HG02571 (cell line): ENCODE results near the gene ADRM1.

ENCODE experiments used
- ATAC-seq: cut with Tn5 transposase; IDR thresholded peaks from one replicate; pipeline ENCODE4 v1.9.1; 2021; ENCODE audit warnings: mild to moderate bottlenecking, moderate library complexity; ENCODE audit not compliant: unreplicated experiment

The ADRM1 gene

DNA sequence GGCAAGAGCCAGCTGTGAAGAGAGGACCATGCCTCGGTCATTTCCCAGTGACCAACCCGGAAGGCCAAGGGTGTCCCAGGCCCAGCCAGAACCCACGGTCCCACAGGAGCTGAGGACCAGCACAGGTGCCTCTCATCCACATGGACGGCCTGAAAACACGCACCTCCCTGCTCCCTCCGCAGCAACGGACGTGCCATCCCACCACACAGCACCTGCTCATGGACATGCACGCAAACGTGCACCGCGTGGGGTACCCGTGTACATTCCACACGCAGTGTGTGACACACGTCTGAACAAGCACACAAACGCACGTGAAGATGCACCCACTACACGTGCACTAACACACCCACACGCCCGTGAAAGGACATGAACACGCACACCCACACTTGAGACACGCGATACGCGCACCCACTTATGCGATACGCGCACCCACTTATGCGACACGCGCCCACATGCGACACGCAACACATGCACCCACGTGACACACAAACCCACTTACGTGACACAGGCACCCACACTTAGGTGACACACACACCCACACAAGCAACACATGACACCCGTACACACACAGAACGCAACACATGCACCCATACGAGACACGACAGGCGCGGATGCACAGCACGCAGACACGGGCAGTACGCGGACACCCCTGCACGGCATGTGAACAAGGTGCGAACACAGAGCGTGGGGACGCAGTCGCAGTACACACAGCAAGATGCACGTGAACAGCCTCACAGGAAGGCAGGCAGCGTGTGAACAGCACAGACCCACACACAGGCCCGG, 34.2 kb downstream of the ADRM1 start:
- ATAC-seq: no peak

DNA sequence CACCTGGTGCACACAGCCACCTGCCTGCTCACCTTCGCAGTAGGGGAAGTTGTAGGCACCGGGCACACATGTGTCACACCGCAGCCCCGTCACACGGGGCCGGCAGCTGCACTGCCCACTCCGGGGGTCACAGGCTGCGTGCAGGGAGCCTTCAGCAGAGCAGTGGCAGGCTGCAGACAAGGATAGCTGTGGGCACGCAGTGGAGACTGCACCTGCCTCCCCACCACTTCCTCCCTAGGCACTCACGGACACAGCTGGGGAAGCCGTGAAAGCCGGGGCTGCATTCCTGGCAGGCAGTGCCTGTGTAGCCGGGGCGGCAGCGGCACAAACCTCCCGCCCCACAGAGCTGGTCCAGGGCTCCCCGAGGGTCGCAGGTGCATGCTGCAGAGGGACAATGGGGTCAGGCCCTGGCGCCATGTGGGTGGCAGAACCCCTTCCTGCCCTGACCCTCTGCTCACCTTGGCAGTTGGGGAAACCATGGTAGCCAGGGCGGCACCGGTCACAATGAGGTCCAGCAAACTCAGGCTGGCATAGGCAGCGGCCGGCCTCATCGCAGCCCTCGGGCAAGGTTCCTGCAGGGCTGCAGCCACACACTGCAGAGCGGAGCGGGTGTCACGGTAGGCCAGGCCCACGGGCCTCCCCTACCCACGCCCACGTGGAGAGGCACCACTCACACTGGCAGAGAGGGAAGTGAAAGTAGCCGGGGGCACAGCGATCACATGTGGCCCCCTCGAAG, 34.9 kb downstream of the ADRM1 start:
- no peak for ATAC-seq

DNA sequence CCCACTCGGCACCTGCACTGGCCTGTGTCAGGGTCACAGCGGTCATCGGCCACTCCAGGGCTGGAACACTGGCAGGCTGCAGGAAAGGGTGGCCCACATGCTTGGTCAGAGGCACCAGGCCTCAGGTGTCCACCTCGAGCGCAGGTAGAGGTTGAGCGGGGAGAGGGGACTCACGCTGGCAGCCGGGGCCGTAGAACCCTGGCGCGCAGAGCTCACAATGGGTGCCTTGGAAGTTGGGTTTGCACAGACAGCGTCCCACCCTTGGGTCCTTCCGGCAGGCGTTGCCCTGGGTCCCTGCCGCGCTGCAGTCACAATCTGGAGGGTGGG, 35.5 kb downstream of the ADRM1 start:
- no peak for ATAC-seq

DNA sequence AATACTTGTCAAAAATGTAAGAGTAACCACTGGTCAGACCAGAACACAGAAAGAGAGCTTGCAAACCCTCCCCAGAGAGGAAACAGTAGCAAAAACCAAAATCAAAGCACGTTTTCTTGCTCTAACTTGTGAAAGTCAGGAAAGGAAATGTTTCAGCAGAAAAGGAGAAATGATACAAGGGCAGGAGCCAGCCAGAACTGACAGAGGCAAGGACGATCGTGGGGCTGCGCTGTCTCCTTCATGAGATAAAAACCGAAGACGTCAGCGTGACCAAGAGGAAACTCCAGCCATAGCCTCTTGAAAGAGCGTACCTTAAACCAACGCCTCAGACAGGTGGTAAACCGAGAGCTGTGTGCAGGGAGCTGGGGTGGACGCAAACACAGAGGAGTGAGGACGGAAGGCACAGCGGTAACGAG, 36.9 kb downstream of the ADRM1 start:
- no peak for ATAC-seq

DNA sequence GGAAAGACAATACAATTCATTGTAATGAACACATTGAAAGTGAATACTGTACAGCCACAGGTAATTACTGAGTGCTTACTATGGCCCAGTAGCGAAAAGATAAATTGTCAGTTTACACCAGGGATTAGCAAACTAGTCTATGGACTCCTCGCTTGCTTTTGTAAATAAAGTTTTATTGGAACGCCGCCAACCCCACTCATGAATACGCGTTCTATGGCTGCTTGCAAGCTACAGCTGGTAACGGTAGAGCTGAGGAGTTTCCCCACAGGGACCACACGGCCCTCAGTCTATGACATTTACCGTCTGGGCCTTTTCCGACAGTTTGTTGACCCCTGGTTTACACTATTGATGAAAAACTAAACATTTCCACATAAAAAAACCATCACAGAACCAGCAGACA, 40.1 kb downstream of the ADRM1 start:
- no peak for ATAC-seq

DNA sequence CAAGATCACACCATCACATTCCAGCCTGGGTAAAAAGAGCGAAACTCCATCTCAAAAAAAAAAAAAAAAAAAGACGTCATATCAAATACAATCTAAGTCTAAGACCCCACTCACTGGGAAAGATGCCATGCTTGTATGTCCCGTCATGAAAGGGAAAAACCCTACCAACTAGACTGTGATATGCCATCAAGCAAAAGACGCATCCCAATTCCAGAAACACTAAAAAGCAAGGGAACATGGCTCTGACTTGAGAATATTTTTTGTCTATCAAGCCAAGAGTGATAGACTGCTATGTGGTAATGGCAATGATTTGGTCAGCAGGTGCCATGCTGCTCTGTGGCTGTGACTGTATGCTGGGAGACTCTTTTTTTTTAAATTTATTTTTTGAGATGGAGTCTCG, 41.3 kb downstream of the ADRM1 start:
- ATAC-seq: no peak

DNA sequence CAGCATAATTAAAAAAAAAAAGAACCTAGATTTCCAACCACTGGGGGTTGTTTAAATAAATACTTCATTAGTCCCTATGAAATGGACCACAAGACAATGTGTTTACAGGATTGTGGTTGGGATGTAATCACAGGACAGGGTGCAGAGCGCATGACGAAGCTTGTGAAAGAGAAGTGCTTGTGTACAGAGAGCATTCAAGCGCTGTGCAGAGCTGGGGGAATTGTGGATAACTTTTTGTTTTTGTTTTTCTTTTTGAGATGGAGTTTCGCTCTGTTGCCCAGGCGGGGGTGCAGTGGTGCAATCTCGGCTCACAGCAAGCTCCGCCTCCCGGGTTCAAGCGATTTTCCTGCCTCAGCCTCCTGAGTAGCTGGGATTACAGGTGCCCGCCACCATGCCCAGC, 42.0 kb downstream of the ADRM1 start:
- no peak for ATAC-seq

DNA sequence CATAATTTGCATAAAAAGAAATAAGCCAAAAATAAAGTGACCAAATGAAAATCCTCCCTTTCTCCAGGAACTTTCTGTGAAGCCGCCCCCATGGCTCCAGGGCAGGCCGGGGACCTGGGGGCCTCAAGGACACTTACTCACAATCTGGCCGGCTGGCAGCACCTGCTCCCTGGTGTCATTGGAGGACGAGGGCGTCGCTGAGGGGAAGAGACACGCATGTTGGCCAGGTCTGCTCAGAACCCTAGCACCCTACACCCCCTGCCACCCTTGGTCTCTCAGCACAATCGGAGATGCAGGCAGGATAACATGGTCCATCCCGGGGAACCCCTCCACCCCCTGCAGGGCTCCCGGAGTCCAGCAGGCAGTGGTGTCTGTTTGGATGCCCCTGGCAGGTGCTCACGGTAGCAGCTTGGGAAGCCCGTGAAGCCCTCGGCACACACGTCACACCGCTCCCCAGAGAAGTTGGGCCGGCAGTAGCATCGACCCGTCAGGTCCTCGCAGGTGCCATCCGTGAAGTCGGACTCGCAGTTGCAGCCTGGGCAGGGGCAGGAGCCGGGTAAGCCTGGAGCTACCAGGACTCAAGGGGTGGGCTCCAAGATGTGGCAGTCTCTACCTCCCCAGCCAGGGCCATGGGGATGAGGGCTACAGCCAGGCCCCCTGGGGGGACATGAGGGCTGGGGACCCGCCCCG, 43.0 kb downstream of the ADRM1 start:
- ATAC-seq: no peak

DNA sequence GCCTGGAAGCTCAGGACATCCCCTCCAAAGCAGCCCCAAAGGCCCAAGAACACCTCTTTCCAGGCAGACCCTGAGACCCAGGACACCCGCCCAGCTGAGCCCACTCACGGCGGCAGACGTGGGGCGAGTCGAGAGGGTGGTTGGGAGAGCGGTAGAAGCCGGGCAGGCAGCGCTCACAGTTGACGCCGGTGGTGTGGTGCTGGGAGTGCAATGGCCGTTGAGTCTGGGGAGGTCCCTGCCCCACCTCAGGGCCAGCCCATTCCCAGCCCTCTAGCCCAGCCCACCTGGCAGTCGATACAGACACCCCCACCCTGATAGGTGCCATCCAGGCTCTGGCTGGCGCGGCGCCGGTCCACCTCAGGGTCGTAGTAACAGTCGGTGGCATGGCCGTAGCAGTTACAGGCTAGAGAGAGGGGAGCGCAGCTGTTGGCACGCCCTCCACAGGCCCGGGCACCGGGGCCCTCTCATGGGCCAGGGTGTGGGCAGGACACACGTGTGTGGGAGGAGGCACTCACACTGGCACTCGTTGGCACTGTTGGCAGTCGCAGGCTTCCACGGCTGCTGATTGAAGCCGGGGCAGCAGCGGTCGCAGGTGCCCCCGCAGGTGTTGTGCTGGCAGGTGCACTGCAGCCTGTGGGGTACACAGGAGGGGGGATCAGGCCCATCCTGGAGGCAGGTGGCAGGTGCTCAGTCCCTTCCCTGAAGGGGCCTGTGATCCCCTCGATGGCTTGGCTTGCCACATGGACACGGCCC, 43.8 kb downstream of the ADRM1 start:
- no peak for ATAC-seq

DNA sequence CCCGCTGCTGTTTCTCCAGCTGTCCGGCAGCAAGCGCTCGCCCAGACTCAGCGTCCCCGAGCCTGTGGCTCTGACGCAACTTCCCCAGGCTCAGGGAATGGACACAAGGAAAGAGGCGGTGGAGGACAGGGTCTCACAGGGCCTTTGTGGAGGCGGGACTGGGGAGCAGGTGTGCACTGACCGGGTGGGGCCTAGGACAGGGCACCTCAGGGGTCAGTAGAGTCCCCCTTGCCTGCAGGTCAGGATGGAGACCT, 44.3 kb downstream of the ADRM1 start:
- ATAC-seq: no peak

DNA sequence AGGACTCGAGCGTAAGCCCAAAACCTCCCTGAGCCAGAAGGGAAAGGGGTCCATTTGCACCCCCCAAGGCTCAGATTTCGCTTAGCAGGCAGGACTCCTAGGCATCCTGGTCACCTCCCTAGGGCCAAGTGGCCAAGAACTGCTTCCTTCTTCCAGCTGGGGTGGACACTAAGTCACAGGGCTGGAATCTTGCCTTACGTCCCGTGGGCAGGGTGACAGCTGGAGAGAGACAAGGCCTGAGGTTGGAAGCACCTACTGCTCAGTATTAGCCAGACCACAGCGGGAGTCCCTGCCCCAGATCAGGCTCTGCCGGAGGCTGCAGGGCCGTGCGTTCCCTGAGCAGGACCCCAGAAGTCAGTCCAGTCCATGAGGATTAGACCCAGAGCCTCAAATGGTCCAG, 44.6 kb downstream of the ADRM1 start:
- ATAC-seq: no peak

DNA sequence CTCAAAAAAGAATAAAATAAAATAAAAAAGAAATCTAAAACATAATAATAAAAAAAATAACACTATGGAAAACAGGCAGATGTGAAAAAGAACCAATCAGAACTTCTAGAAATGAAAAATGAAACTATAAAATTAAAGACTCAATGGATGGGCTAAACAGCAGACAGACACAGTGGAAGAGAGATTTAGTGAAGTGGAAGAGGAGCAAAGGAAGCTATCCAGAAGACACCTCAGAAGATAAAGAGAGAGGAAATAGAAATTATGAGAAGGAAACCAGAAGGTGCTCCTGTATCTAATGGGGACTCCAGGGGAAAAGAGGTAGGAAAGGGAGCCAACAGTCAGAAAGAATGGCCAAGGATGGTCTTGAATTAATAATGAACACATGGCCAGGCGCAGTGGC, 45.8 kb downstream of the ADRM1 start:
- no peak for ATAC-seq

DNA sequence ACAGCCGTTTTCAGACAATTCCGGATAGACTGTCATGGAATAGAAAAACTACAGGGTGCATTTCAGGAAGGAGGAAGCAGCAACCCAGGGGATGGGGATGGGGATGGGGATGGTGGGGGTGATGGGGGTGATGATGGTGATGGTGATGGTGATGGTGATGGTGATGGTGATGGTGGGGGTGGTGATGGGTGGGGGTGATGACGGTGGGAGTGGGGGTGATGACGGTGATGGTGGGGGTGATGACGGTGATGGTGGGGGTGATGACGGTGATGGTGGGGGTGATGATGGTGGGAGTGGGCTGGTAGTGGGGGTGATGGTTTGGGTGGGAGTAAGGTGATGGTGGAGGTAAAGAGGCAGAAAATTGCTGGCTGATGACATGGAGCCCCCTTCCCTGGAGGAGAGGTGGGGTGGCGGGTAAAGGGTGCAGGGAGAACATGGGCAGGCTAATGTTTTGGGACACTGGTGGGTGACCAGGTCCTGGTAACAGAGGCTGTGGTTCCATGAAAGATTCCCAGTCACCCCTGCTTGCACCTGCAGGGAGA, 46.8 kb downstream of the ADRM1 start:
- no peak for ATAC-seq

DNA sequence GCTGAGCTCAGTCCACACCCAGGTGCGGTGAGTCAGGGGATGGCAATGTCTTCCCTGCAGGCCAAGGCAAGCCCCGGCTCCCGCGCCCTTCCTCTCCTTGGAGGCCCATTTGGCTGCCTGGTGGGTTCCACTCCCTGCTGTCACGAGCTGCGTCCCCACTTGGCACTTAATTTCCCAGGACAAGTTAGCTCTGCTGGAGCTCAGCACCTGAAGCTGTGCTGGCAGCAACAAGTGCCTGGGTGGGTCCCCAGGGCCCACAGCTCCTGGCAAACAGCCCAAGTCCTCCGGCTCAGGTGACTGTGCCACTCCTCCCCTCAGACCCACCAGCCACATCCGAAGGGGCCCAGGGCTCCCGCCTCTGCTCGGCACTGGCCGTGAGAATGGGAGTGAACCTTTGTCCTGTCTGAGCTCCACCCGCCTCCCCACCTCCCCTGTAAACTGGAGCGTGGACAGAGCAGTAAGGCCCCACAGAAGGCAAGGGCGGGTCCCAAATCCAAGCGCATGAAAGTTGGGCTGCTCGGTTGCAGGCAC, 47.4 kb downstream of the ADRM1 start:
- ATAC-seq: no peak

DNA sequence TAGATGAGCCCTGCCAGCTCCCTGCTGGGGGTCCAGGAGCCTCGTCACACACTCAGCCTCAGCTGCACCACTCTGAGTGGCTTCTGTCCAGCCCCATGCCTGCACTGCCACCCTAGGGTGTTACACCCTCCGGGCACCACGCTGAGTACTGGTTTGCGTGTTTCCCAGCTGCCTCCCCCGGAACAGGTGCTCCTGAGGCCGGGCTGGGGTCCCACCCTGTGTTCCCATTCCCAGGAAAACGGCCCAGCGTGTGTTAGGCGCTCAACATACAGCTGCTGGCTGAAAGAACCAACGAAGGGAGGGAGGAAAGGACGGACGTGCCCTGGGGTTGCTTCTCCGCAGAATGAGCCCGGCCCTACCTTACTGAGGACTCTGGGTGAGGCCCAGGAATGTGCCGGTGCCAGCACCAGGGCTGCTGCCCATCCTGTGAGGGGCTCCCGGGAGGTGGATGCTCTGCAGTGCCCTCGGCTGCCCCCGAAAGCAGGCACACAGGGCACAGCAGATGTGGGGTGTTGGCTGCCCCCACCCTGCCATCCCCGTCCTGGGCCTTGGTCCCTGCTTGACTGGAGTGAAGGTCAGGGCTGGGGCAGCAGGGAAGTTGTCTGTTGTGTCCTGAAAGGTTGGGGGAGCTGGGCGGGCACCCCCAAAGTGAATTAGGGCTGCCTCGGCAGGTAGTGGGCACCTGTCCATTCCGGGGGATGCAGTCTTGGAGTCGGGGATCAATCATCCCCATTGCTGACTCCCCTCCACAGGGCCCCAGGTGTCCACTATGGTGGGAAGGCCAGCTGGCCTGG, 48.0 kb downstream of the ADRM1 start:
- no peak for ATAC-seq

DNA sequence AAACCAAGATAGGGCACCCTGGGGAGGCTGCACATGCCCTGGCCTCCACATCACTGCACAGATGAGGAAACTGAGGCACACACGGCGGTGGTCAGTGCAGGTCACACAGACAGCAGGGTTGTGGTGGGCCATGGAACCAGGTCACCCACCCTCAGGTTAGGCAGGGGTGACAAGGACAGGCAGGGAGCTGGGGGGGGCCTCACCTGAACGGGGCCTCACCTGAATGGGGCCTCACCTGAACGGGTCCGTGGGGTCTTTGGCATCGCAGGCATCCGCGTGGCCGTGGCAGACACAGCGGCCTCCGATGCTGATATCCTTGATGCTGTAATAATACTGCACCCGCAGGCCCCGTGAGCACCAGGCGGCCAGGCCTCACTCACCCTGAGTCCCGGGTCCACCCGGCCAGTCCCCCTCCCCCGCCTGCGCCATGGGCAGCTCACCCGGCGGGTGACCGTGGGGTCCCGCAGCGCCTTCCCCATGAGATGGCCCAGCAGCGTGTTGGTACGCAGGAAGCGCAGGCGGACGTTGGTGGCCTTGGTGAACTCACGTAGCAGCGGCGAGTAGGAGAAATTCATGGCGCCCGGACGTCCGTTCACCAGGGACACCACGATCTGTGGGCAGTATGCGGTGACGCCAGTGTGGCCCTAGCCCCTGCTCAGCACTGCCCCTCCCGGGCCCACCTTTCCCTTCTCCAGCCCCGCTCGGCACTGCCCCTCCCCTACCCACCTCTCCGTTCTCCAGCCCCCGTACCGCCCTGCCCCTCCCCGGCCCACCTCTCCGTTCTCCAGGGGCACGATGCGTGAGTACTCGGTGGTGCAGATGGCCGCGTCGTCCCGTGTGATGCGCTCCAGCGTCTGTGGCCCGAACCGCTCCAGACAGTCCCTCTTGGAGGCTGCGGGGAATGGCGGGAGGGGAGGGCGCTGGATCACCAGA, 48.9 kb downstream of the ADRM1 start:
- ATAC-seq: no peak

DNA sequence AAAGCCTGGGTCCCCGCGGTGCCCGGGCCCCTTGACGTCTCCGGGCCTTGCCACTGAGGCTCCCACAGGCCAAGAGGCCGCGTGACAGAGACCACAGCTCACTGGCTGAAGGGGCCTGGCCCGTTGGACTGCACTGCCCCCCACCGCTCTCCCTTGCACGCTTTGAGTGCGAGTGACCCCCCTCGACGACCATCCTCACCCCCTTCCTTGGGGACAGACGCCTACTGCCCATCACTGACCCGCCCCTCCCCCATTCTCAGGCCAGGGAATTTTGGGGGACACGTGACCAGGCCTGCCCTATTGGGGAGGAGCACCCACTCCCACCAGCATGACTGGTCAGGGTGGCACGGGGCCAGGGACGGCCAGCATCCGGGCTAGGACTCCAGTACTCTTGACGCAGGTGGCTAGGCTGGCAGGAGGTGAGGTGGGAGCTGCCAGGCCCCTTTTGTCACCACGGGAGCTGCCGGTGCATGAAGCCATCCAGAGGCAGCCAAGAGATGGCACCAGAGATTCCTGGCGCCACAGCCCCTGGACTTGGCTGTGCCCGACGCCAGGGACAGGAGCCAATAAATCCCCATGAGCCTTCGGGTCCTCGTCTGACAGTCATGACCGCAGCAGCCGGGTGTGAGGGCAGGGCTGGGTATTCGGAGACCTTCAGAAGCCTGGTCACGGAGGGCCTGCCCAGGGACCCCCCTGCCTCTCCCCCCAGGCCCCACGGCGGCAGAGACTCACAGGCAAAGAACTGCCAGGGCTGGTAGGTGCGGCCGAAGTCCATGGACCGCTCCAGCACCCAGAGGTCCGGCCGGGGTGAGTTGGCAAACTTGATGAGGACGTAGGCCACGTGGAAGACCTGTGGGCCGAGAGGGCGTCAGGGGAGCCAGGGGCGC, 49.8 kb downstream of the ADRM1 start:
- ATAC-seq: no peak

DNA sequence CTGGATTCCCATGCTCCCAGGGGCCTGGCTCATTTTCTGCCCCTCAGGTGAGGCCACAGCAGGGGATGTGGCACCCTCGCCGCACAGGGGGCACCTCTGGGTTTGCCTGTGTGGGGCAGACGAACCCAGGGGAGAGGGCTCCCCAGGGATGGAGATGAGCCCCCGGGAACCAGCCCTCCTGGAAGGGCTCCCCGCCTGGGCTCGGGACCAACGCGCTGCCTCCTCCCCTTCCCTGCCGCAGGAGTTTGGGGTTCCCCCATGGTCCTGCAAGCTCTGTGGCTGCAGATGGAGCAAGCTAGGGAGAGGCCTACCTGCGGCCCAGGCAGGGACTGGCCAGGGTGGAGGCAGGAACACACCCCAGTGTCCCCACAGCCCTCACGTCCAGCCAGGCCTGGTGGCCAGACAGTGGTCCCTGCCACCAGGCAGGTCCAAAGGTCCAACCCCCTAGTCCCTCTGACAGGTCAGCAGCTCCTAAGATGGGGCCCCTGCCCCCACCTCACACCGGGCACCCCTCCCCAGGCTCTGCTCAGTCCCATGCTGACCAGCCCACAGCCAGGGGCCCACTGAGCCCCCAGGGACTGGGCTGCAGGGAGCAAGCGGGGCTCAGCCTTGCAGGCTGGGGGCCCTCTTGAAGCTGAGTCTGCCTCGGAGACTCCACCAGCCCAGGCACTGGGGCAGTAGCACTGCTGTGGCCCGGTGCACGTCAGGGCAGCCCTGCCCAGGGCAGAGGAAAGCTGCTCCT, 50.7 kb downstream of the ADRM1 start:
- no peak for ATAC-seq
